COLO829 (cell line): ENCODE measurements around the gene MCF2L.

Experiments
- DNase-seq: peaks from one replicate; pipeline ENCODE4 v3.0.0; 2012; ENCODE audit warnings: low spot score

Gene MCF2L

GRCh38 chr13:112951674-112952371, 17.2 kb upstream of the MCF2L start:
- DNase-seq = no peak

- no peak for DNase-seq
Measured at GRCh38 chr13:112952759-112953551, 16.1 kb upstream of the MCF2L start.

- no peak for DNase-seq
Measured at GRCh38 chr13:112953591-112954487, 15.2 kb upstream of the MCF2L start.

GRCh38 chr13:112954488-112955270, 14.3 kb upstream of the MCF2L start:
- no peak for DNase-seq

GRCh38 chr13:112955271-112955937, 13.6 kb upstream of the MCF2L start:
- DNase-seq = no peak

DNA sequence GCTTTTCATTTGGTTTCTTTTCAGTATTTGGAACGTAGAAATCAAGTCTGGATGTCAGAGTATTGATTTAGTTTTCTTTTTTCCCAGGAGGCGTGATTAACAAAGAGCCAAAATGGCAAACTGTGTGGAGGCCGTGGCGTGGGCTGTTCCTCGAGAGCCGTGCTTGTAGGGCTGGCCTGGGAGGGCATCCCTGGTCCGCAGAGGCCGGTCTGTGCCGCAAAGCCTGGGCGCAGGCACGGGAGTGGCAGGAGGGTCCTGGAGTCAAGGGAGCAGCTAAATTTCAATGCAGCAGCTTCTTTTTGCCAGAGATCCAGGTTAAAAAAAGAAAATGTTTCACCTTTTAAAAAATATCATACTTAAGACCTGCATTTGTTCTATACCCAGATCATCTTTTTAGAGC, 13.1 kb upstream of the MCF2L start:
- no peak for DNase-seq

DNA sequence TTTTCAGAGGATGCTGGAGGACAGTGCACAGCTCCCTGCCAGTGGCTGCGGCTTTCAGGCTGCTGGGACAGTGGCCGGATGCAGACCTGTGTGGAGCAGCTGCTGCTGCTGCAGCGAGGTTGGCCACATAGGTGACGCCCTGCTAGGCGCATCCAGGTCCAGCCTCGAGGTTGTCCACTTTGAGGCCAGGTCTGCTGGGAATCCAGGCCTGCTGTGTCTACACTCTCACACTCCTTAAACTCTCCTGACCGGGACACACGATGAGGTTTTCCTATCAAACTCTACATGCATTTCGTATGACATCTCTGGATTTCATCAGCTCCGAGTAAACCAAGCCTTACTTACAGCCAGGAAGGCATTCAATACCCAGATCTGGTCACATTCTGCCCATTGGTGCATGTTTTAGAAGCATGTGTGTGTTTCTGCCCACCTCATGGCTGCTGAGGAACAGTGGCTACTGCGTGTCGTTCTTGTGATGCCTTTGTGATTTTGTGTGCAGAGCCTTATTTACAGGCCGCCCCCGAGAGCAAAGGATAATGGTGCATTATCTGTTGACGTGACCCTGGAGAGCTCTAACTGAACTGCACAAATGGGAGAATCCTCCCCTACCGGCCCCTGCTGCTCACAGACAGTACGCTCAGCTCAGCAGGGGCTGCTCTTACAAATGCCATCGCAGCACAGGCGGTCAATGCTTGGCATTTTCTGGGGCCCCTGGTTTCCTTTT, 12.3 kb upstream of the MCF2L start:
- no peak for DNase-seq

GRCh38 chr13:112957295-112957677, 11.7 kb upstream of the MCF2L start:
- DNase-seq = no peak

- DNase-seq = no peak
Measured at GRCh38 chr13:112958127-112958989, 10.7 kb upstream of the MCF2L start.

DNA sequence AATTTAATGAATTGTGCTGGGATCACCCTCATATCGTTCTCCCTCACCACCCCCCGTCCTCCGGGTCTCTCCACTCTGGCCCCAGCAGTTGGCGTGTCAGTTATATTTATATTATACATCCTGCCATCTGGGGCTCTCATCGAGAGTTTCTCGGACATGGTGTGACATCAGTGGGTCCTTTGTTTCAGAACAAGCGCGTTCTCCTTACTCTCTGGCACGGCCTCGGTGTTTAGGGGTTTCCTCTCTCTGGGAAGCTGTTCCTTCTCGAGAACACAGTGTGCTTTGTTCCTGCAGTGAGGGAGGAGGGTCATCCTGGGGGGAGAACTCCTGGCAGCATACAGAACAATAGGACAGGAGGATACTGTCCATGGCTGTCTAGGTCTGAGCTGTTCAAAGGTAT, 9.8 kb upstream of the MCF2L start:
- DNase-seq = peak; percentile 66

- no peak for DNase-seq
Measured at GRCh38 chr13:112959701-112960542, 9.1 kb upstream of the MCF2L start.

- no peak for DNase-seq
Measured at GRCh38 chr13:112960706-112961105, 8.3 kb upstream of the MCF2L start.

DNA sequence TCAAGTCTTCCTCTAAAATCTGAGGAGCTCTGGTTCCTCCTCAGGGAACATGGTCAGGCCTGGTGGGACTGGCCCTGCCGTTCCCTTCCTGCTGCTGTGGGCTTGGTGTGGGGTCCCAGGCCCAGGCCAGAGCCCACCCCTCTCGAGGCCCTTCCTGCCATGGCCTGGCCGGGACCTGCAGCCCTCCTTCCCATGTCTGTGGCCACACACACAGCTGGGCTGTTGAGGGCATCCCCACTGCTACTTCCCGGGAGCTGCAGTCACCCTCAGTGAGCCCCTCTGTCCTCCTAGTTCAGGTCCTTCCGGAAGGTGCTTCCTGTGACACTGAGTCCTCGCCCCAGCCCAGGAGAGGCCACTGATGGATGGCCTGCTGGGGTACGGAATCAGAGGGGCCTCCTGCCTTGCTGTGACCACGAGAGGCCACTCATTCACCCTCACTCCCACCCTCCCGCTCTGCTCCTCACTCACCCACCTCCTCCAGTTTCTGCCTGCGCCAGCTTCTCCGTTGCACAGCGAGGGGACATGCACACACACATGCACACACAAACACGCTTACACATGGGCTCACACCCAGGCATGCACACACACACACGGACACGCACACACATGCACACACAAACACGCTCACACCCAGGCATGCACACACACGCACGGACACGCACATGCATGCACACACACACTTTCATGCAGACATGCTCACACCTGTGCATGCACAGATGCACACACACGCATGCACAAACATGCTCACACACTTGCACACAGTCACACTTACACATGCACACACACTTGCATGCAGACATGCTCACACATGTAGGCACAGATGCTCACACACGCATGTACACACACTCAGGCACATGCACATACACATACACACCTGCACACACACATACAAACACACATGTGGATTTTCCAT, 7.3 kb upstream of the MCF2L start:
- no peak for DNase-seq

GRCh38 chr13:112962396-112962795, 6.6 kb upstream of the MCF2L start:
- DNase-seq = no peak

DNA sequence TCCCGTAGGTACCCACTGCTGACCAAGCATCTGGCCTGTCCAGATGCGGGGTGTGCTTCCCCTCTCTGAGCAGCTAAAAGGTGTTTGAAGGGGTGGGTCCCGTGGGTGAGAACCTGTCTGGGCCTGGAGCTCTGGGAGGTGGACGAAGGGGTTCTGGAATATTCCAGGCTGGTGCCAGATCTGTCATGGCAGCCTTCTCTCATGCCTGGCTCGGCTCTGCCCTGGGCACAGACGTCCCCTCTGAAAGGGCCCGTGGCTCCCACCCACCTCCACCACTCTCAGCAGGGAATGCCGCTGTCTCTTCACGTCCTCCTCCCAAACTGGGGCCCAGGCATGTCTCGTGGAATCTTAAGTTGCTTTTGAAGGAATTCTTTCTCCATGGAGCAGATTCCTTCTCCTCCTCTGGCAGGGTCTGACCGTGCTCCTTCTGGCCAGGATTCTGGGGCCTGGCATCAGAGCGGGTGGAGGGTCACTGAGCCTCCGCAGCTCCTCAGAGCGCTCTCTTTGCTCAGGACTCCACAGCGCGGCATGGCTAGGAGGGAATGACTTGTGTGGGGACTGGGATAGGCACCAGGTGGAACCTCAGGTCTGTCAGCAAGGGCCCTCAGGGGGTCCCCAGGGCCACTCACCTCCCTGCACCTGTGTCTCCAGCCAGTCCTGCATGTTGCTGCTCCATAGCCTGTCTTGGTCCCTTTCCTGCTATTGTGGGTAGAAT, 5.9 kb upstream of the MCF2L start:
- DNase-seq = no peak

- no peak for DNase-seq
Measured at GRCh38 chr13:112963641-112964040, 5.4 kb upstream of the MCF2L start.

GRCh38 chr13:112964971-112965492, 4.0 kb upstream of the MCF2L start:
- no peak for DNase-seq
